ENCODE results near the gene CYB561. TPM values are rescaled to one million over a fixed set of nuclear protein-coding genes. Genes with fewer than 3 reads are reported as not detected.

CYB561 gene
- total and polyA plus RNA-seq, 2 of the 4 experiments (the other 2 are of a cell fraction): 2.5 to 3.0 TPM

DNA sequence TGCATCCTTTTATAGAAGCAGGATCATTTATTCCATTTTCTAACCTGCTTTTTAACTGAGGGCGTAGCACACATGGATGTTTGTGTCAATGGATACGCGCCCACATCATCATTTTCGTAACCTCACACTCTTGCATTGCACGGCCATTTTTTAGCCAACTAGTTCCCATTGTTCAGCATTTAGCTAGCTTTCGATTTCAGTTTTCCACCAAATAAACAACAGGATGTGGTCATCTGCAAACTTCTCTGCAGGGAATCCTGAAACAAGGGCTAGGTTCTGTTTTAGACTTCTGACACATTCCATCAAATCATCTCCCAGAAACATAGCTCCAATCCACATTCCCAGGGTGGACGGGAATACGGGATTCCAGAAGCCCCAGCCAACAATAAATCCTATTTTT is 6.4 kb downstream of the CYB561 start:
- H3K56ac ChIP-seq (ENCODE audit: extremely low read depth, insufficient read depth, low read length): no peak overlapping the region
- no peaks in the 10 kb centered on the region for H3K27me3 ChIP-seq (ENCODE audit: control insufficient read depth, insufficient read depth, low read length)
- peak overlapping the region; percentile 17; the same call in 1 of the 2 replicates for H3K14ac ChIP-seq (replicated peaks; ENCODE audit: low read depth, low read length)
- CTCF ChIA-PET: interaction anchor here (0.9 to 1.4 kb wide), 3 partner anchors 21 to 173 kb away, joined by 3 to 6 read pairs (median 3); no protein-coding TSS in a partner anchor
- no peaks in the 10 kb centered on the region for H3K79me1 ChIP-seq (ENCODE audit: low read depth in 1 of 2, low read length in 2 of 2)
- no peaks in the 10 kb centered on the region for H3K9me3 ChIP-seq (ENCODE audit: control insufficient read depth, insufficient read depth, low read length)
- BruUV-seq (replicated peaks): no TSS peak
- H2AK9ac ChIP-seq (replicated peaks; ENCODE audit: low read depth, low read length, poor library complexity): no peak overlapping the region
- no peak overlapping the region for H2AFZ ChIP-seq (replicated peaks; ENCODE audit: low read length, poor library complexity)
- no peak overlapping the region for H4K91ac ChIP-seq (ENCODE audit: insufficient read depth, low read depth, low read length)
- H3K9me1 ChIP-seq (ENCODE audit: insufficient read depth, low read length): peaks cover 5% of the 10 kb centered on the region; the same call in 1 of the 2 replicates
- TF ChIP-seq CEBPB (IDR thresholded peaks at IDR 0.05; ENCODE audit: low read depth, low read length) (0 out of 2 replicates have a peak, but pooled peaks have one; percentile 0), CTCF (conservative IDR thresholded peaks at IDR 0.05; ENCODE audit: low read depth, low read length) (no peak), NFE2L2 (IDR thresholded peaks at IDR 0.05; ENCODE audit: low read depth, low read length) (no peak), USF2 (IDR thresholded peaks at IDR 0.05; ENCODE audit: low read depth, low read length) (no peak), POLR2A (IDR thresholded peaks at IDR 0.05; ENCODE audit: low read depth, low read length) (no peak)
- peak overlapping the region; percentile 45; the same call in 1 of the 2 replicates for H4K5ac ChIP-seq (ENCODE audit: low read depth, low read length)
- no peak overlapping the region for H2BK5ac ChIP-seq (ENCODE audit: low read depth, low read length, poor library complexity, severe bottlenecking)
- H2AK5ac ChIP-seq (ENCODE audit: low read depth, low read length): peak overlapping the region; percentile 53; the same call in 1 of the 2 replicates
- H3K4me2 ChIP-seq (ENCODE audit: low read depth, low read length): peak overlapping the region; percentile 44; the same call in 1 of the 2 replicates
- no peak overlapping the region for H3K9ac ChIP-seq (ENCODE audit: low read depth, low read length)
- POLR2A ChIA-PET (ENCODE audit: unreplicated experiment): no interaction called here
- no peak overlapping the region for H2BK120ac ChIP-seq (ENCODE audit: low read depth, low read length)
- H2BK15ac ChIP-seq (ENCODE audit: low read depth, low read length): no peak overlapping the region
- H3K4me3 ChIP-seq (ENCODE audit: insufficient read depth, low read depth, low read length): no peak overlapping the region
- peak overlapping the region; percentile 18; the same call in 1 of the 2 replicates for H3K4ac ChIP-seq (ENCODE audit: low read depth, low read length)
- intact Hi-C loops (cut with micrococcal nuclease): no loop called here
- no peaks in the 10 kb centered on the region for H4K20me1 ChIP-seq (ENCODE audit: insufficient read depth, low read length)
- H3K23ac ChIP-seq (ENCODE audit: low read depth, low read length): no peak overlapping the region
- 86% methylated on average over 5 of the region's 8 CpGs; no CpG with 5 or more reads in 1 of the 2 experiments for WGBS, 2 experiments (ENCODE audit: extremely low coverage in 2 of 2, insufficient read length in 1 of 2)
- in situ Hi-C loops (cut with MboI; ENCODE audit: low sequenced_read_pairs): no loop called here
- dilution Hi-C loops (cut with HindIII; ENCODE audit: low sequenced_read_pairs, unreplicated experiment): no loop called here
- ATAC-seq (ENCODE audit: low read depth) (no peak), DNase-seq (peak; percentile 51)
- H4K8ac ChIP-seq (ENCODE audit: low read depth in 2 of 2, low read length in 2 of 2): peak overlapping the region in 1 of 2 experiments; percentile 76; a peak in 1 of 4 replicates
- H3K36me3 ChIP-seq (ENCODE audit: control insufficient read depth, insufficient read depth, low read length): no peaks in the 10 kb centered on the region
- H3K18ac ChIP-seq (ENCODE audit: low read depth, low read length): 0 out of 2 replicates have a peak overlapping the region, but pooled peaks have one; percentile 0
- H2BK20ac ChIP-seq (ENCODE audit: low read depth, low read length): no peak overlapping the region
- H3K4me1 ChIP-seq (ENCODE audit: control insufficient read depth, insufficient read depth, low read length): 0 out of 2 replicates have a peak, but pooled peaks cover 5% of the 10 kb centered on the region
- no peak overlapping the region for H3K27ac ChIP-seq (ENCODE audit: insufficient read depth, low read length)

Measured in IMR-90 (cell line).